Hepatic stellate cell (primary cell): ENCODE measurements around the gene DUXA.

Source experiments
- DNase-seq: peaks from one replicate; pipeline ENCODE4 v3.0.0; 2011; ENCODE audit warnings: low spot score

Gene DUXA

GRCh38 chr19:57105976-57106721 lies 61.1 kb downstream of the DUXA start:
- DNase-seq: no peak
